Middle frontal gyrus (tissue), 1 donor: ENCODE results near the gene FBXO7.

Experiments used
- DNase-seq: peaks from one replicate; pipeline ENCODE4 v3.0.0-alpha.2; 2015; ENCODE audit warnings: low spot score; ENCODE audit errors: extremely low spot score

FBXO7 gene

DNA sequence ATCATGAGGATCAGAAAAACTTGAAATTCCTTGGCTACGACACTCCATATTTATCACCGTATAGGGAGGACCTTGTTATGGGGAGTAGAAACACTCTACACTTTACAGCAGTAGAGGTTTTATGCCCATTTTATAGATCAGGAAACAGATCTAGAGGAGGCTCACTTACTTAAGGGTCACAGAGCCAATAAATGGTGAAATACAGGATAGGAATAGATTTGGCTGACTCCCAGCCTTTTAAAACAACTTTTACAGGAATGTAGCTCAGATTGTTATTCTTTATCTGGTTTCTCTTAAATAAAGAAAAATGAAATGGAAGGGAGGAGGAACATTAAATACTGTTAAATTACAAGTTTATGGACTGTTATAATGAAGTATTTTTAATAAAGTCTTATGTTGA lies 14.8 kb downstream of the FBXO7 start:
- DNase-seq = no peak

DNA sequence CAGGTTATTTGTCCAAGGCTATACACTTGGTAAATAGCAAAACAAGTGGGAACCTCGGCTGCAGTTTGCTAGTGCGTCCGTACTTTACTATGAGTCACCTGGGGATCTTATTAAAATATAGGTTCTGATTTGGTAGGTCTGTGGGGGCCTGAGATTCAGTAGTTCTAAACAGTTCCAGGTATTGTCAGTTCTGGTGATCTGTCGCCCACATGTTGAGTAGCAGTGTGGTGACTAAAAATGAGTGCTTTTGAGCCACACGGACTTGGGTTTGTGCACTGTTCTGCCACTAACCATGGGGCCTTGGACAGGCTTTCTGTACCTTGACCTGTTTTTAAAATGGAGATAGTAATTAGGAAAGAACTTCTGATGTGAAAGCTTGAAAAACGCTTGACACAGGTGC lies 15.7 kb downstream of the FBXO7 start:
- DNase-seq = no peak

DNA sequence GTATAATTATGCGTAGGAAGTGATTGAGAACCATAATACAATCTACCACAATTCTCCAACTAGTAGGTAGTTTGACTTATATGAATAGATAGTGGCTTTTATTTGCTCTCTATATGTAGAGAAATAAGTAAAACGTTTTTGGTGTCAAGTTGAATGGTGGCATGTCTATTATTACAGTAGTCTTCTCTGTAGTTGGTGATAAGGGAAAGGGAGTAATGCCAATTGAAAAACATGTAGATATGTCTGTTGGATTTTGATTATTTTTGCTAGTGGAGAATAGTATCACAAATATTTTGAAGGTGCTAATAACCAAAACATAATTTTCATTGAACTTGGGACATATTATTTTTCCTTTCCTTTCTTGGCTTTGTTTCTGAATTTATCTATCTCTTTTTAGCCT lies 17.5 kb downstream of the FBXO7 start:
- no peak for DNase-seq

DNA sequence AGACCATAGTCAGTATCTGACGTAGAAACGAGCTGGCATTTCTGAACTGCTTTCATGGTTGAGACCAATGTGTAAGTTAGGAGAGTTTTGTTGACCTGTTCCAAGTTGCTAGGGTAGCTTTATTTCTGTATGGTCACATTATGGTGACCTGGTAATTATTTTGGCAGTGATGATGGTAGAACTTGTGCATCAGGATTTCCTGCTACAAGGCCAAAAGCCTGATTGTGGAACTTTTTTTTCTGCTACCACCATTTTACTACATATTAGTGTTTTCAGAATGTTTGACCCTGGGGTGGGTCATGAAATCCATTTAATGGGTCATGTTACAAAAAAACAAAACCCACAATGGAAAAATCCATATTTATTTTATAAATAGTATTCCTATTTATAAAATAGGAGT lies 18.9 kb downstream of the FBXO7 start:
- no peak for DNase-seq

DNA sequence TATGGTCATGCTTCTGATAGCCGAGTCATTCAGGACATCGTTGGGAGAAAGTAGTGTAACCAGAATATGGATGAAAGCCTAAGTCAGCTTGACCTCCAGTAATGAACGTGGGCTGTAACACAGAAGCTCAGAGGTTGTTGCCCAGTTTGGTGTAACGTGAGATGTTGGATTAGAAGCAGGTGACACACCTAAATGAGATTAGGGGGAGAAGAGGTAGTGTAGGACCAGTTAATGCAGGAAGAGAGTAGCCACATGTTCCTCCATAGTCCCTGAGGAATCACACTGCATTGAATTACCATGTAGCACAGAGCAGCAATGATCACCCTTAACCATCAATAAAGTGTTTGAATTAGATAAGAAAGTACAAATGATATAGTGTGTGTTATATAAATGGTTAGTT lies 20.4 kb downstream of the FBXO7 start:
- no peak for DNase-seq

DNA sequence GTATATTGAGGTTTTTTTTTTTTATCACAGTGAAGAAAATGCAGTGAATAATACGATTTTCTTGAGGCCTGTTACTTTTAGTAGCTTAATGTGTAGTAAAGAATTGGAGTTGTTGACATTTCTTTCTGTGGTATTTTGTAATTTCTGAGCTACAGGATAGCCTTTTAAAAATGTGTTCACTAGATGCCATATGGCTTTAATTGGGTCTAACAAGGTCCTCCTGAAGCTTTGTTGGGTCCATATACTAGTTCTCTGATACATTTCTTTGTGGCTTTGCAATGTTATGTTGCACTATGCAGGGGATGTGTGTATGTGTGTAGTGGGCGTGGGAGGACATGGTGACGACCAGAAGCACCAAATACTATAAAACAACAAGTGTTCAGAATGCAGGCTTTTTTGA lies 25.1 kb downstream of the FBXO7 start:
- DNase-seq = no peak

DNA sequence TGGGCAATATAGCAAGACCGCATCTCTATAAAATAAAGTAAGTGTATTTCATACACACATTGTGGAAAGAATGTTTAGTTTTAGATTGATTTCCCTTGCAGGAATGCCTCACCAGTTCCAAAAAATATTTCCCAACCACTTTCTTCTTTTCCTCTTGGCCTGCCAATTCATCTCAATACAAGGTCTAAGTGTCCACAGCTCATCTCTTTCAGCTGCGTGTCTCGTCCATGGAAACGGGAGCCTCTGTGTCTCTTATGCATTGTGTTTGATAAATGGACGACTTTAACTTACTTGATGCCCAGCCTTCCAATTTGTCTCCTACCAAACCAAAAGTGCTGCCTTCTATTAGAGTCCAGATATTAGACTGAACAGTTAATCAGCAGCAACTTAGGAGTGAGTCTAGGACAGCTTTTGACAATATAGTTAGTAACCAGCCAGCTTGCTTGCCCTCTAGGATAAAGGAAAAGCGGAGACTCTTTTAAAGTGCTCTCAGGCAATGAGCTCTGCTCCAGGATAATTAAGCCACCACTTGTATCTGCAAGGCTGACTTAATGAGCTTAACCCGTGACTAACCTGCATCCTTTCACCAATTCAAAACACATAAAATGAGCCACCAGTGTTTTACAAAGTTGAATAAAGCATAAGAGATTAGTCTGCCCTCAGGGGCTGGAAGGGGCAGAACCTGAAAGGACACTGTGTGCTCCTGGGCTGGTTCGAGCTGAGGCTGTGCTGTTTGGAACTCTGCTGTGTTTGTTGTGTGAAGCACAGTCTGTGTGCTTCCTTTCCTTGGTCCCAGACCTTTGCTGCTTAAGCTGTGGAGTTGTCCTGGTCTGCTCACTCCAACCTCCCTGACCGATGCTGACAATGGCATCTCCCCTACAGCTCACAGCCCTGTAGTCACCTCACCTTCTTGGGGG lies 27.5 kb downstream of the FBXO7 start:
- DNase-seq = no peak

DNA sequence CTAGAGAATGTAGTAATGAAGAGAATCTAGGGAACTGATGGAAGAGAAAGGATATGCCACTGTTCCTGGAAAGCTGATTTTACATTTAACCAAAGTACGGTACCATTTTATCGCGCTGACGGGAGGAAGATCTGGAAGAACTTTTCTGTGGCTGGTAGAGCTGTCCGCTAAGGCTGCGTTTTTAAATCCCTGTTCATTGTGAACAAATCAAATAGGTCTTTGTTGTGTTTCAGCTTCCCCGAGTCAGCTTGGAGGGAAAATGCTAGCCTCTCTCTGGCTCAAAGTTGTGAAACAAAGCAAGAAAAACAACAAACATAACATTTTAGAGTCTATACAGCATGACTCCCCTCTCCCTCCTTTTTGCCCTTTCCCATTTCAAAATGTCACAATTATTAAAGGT lies 34.4 kb downstream of the FBXO7 start:
- no peak for DNase-seq

DNA sequence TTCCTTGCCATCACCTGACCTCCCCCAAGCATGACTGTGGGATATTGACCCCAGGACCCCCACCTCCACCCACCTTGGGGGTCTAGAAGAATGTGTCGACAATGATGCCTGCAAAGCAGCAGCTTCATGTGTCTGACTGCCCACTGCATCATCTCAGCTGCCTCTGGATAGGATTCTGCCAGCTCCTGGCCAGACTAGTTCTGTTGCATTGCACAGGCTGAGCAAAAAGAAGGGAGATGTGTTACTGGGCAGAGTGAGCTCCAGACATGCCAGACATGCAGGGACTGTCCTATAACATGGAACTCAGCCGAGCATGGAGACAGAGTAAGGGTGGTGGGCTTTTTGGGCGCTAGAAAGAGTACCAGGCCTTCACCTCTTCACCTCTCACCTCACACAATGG lies 36.7 kb downstream of the FBXO7 start:
- no peak for DNase-seq

DNA sequence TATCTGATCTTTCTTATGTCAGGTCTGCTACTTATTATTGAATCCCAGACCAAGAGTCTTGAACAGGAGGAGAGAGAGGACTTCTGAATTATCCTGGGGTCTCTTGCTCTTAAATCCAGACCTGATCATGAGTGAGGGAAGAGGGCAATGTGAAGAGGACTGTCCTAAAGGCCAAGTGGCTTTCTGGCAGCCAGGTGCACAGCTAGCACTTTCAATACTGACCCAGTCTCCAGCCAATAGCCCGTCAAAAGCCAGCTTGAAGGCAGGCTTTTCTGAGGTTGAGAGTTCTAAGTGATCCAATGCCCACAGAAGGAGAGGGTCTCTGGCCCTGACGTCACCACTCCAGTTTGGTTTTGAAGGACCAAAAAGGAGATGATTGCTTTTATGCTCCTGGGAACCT lies 37.2 kb downstream of the FBXO7 start:
- no peak for DNase-seq

DNA sequence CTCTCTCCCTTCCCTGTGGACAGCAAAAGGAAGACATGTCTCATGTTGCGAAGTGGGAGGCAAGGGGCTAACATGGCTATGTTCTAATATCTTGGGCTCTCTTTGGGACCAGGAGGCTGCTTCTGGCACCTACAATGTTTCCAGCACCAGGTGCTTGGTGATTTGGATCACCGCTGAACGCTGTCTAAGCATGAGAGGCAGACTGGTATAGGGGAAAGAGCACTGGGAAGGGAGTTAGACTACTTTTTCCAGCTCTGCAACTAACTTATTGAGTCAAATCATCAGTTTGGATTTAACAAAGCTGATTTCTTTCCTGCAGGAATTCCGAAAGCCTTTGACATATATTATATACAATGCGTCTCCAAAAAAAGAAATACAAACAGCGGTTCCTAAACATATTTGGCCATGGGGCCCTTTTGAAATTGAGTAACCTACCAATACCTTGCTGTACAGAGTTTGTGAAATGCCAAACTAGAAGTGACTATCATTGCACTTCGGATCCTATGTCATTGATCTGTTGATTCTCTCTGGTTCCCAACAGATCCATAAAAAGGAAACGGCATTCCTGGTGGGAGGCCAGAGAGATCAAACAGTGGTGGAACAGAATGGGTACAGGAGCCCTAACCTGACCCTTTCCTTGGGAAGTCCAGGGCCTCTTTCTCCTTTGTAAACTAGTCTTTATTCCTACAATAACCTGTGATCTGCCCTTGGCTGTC lies 37.8 kb downstream of the FBXO7 start:
- DNase-seq = no peak

DNA sequence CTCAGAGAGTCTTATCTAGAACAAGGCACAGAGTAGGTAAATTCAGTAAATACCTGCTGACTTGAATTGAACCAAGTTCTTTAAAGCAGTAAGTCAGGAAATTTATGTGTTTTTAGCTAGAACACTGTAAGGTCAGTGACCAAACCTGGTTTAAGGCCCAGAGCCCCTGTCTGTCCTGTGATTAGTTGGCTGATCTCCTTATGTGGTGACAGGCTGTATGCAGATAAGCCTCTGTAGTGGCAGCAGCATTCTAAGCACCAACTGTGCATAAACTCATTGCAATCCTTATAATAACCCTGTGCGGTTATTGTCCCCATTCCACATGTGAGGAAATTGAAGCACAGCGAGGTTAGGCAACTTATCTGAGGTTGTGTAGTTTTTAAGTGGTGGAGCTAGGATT lies 40.5 kb downstream of the FBXO7 start:
- no peak for DNase-seq

DNA sequence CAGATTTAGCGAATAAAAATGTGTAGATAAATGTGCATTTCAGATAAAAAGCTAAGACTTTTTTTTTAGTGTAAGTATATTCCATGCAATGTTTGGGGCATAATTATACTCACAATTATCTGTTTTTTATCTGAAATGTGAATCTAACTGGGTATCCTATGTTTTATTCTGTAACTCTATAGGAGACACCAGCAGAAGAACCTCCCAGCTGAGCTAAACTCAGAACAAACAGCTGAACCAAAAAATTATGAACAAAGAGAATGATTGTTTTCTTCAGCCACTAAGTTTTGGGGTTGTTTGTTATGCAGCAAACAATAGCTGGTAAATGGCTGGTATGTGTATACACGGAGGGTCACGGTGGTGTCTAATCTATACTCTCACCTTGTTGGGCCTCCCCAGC lies 42.9 kb downstream of the FBXO7 start:
- no peak for DNase-seq

DNA sequence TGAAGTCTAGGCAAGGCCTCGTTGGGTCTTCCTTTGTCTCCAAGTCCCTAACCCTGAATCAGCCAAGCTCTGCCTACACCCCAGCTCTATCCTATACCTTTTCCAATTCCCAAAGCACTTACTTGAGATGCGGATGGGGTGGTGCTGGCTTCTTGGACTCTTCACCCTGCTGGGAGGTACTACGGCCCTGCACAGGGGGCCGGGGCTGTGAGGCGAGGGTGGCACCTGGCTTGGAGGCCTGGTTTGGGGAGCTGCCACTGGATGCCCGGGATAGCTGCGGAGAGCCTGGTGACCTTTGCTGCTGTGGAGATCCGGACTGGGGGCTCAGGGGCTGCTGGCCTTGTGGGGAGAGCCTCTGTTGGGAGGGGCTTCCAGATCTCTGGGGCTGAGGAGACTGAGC lies 43.3 kb downstream of the FBXO7 start:
- DNase-seq = no peak

DNA sequence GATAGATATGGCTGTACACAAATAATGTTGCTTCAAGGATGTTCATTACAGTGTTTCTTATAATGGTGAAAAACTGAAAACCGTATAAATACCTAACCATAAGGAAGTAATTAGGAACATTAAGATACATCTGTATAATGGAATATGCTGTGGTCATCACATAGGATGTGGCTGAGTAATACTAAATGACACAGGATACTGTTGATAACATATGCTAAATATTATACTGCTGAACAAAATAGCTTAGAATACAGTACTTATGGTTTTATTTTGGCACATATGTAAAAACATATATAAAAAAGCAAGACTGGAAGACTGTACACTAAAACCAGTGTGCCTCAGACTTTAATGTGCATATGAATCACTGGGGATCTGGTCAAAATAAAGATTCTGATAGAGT lies 43.8 kb downstream of the FBXO7 start:
- DNase-seq = no peak

DNA sequence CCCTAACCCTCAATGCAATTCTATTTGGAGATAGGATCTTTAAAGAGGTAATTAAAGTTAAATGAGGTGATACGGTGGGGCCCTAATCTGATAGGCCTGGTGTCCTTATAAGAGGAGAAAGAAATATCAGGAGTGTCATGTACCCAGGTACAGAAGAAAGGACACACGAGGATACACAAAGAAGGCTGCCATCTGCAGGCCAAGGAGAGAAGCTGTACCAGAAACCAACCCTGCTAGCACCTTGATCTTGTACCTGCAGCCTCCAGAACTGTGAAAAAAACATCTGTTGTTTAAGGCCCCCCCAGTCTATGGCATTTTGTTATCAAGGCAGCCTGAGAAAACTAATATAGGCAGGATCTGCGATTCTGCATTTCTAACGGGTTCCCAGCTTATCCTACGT lies 44.2 kb downstream of the FBXO7 start:
- no peak for DNase-seq

DNA sequence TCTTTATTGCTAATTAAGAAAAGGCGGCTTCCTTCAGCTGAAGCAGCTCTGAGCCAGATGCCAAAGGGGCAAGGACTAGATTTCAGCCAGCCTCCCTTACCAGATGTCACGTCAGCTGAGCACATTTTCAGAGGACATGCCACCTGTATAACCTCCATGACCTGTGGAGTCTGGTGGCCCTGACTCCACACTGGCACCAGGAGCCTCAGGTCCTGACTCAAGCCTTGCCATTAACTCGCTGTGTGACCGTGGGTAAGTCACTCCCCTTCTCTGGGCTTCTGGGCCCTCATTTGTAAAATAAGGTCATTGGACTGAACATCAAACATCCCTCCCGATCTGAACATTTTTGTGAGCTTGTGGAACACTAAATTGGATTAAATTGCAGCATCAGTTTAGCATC lies 46.0 kb downstream of the FBXO7 start:
- no peak for DNase-seq

DNA sequence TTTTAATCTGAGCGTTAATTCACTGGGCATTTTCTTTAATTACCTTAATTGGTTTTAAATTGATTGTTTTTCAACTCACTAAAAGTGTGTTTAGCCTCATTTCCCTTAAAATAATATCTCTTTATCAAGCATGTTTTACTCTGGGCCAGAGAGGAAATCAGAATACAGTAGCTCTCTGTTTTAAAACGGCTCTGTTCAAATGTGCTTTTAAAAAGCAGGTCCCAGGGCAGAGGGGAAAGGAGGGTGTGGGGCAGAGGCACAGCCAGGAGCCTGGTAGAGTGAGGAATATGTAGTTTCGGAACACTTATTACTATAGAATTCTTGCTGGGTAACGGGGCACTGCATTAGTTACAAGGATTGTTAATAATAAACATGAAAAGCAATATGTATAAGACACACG lies 47.6 kb downstream of the FBXO7 start:
- no peak for DNase-seq

DNA sequence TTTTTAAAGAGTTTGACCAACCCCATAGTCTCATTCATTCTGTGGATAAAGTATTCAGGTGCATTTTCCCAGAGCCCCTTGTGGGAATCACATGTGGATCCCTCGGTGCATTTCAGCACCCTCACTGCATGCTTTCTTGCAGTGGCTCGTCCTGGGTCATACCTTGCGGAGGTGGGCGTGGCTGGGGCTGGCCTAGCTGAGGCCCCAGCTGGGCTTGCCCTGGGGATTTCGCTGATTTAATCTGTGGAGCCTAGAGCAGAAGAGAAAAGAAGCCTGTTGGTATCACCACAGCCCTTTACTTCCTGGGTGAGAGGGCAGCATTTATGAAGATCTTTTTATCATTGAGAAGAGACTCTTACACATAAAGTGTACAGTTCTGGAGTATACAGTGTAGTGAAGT lies 53.1 kb downstream of the FBXO7 start:
- DNase-seq = no peak

DNA sequence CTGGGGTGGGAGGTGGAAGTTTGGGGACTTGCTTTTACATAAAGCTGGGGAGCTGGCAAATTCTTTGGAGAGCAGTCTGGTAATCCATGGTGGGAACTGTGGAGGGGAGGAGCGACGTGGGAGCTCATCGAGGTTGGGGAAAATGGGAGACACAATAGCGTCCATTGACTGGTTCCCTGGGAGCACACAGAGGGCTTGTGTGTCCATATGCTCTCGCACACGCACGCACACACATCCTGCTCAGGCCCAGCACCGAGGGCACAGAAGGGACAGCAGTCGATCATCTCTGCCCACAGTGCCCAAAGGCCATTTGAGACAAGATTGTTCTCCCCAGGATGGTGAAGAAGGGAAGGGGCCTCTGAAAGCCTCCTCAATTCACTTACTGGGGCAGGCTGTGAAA lies 53.7 kb downstream of the FBXO7 start:
- DNase-seq = peak; percentile 40

DNA sequence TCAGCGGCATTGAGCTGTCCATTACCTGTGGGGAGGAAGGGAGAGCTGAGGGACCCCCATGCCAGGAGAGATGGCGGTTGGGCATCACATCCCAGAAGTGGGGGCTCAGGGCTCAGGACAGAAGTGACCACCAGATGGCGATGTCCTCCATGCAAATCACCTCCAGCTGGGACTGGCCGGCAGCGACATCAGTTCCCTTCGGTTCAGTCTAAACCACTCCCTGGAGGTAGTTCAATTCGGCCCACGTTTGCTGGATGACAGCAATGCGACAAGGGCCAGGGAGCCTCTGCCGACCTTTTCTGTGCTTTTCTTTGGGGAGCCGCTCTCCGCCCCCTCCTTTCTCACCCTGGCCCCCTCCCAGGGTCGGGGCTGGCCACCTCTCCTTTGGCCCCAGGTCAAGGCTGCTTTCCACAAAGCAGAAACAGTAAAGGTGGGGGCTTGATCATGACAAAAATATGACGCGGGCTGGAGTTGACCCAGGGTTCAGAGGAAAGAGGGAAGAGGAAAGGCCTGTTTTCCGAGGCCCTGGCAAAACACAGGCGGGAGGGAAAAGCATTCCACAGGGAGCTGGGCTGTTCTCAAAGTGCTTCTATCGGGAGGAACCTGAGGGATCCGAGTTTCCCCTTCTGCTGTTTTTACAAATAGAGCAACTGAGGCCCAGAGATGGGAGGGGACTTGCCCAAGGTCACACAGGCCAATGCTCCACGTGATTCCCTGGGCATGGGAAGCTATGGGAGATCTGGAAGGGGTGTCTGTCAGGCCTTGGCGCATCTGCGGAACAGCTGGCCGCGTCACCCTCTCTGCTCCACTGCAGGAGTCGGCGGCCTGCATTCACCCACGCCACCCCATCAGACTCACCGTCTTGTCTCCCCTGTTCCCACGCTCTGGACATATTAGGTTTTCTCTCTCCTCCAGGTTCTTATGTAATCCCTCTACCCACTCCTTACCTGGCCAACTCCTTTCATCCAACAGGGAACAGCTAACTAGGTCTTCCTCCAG lies 54.7 kb downstream of the FBXO7 start:
- peak; percentile 63 for DNase-seq

DNA sequence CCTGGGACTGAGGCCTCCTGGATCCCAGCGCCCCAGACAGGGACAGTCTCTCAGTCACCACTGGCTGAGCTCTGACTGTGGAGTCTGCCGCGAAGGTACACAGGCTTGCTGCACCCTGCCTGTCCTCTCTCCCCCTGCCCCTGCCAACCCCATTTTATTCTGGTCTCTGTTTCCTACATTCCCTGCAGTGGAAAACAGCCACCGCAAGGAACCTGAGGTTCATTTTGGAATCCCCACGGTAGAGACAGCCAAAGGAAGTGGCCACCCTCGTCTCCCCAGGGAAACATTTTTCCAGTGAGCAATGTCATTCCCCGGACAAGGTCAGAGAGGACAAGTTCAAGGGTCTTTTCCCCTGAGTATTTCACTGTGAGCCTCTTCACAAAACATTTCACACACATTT lies 56.6 kb downstream of the FBXO7 start:
- DNase-seq = no peak
